ENCODE results near the gene SDCBP2. TPM values are rescaled to one million over a fixed set of nuclear protein-coding genes. Genes with fewer than 3 reads are reported as not detected.
A peak's percentile ranks its signal among the peaks of the same experiment; 100 is the strongest.

SDCBP2 gene
- total and polyA plus RNA-seq, 2 donors from 2014 or later, result 10.3 to 18.3 TPM

GRCh38 chr20:1266167-1266973 lies 62.6 kb downstream of the SDCBP2 start, which contains the start of gene SNPH:
Gene SNPH, plus strand, starts transcription at chr20:1266294. Its CDS starts 29,946 bp downstream, at chr20:1296240.
- intact Hi-C loops (cut with DNase I), result no loop called here

GRCh38 chr20:1265916-1266166 lies 63.1 kb downstream of the SDCBP2 start:
- Histone ChIP-seq H3K9me3 (ENCODE audit: control insufficient read depth in 2 of 3, insufficient read depth in 1 of 3, low read length in 3 of 3) (no peaks in the 10 kb centered on the region), H3K27ac (ENCODE audit: low read depth in 2 of 2, low read length in 2 of 2) (no peak overlapping the region), H3K9ac (ENCODE audit: low read length in 3 of 3) (peak overlapping the region in 1 of 3 donors; percentile 60), H3K36me3 (ENCODE audit: control insufficient read depth in 2 of 3, insufficient read depth in 3 of 3, low read length in 3 of 3) (no peaks in the 10 kb centered on the region), H3K27me3 (ENCODE audit: control insufficient read depth, insufficient read depth, low read length) (no peaks in the 10 kb centered on the region), H3K4me3 (ENCODE audit: low read length in 3 of 3) (peak overlapping the region; percentile 52 to 62 (median 61)), H3K4me1 (ENCODE audit: control insufficient read depth in 2 of 3, insufficient read depth in 2 of 3, low read depth in 1 of 3, low read length in 3 of 3) (peaks cover 0 to 9% (median 0%) of the 10 kb centered on the region in 3 donors)
- no peak for TF ChIP-seq CTCF (IDR thresholded peaks at IDR 0.05; ENCODE audit: borderline replicate concordance, extremely low read depth, insufficient read depth)
- intact Hi-C loops (cut with DNase I), result no loop called here
- FAIRE-seq (no peak), DNase-seq (no peak)

More at GRCh38 chr20:1266167-1266973, 62.6 kb downstream of the SDCBP2 start, which contains the start of gene SNPH:
- Histone ChIP-seq H3K36me3 (ENCODE audit: control insufficient read depth in 2 of 3, insufficient read depth in 3 of 3, low read length in 3 of 3) (no peaks in the 10 kb centered on the region), H3K9me3 (ENCODE audit: control insufficient read depth in 2 of 3, insufficient read depth in 1 of 3, low read length in 3 of 3) (no peaks in the 10 kb centered on the region), H3K27ac (ENCODE audit: low read depth in 2 of 2, low read length in 2 of 2) (no peak within 1 kb of the TSS), H3K27me3 (ENCODE audit: control insufficient read depth, insufficient read depth, low read length) (no peaks in the 10 kb centered on the region), H3K4me3 (ENCODE audit: low read length in 3 of 3) (peak within 1 kb of the TSS; percentile 52 to 62 (median 61)), H3K4me1 (ENCODE audit: control insufficient read depth in 2 of 3, insufficient read depth in 2 of 3, low read depth in 1 of 3, low read length in 3 of 3) (peaks cover 0 to 9% (median 0%) of the 10 kb centered on the region in 3 donors), H3K9ac (ENCODE audit: low read length in 3 of 3) (peak within 1 kb of the TSS in 1 of 3 donors; percentile 60)
- DNase-seq (peak; percentile 64 to 82 (median 78)), FAIRE-seq (no peak)
- no peak for TF ChIP-seq CTCF (IDR thresholded peaks at IDR 0.05; ENCODE audit: borderline replicate concordance, extremely low read depth, insufficient read depth)

- peak overlapping the region in 2 of 3 donors; percentile 52 to 62 for H3K4me3 ChIP-seq (ENCODE audit: low read length in 3 of 3)
- H3K36me3 ChIP-seq (ENCODE audit: control insufficient read depth in 2 of 3, insufficient read depth in 3 of 3, low read length in 3 of 3), result no peaks in the 10 kb centered on the region
- no peaks in the 10 kb centered on the region for H3K27me3 ChIP-seq (ENCODE audit: control insufficient read depth, insufficient read depth, low read length)
- no peaks in the 10 kb centered on the region for H3K9me3 ChIP-seq (ENCODE audit: control insufficient read depth in 2 of 3, insufficient read depth in 1 of 3, low read length in 3 of 3)
- DNase-seq (no peak), FAIRE-seq (no peak)
- H3K4me1 ChIP-seq (ENCODE audit: control insufficient read depth in 2 of 3, insufficient read depth in 2 of 3, low read depth in 1 of 3, low read length in 3 of 3), result peaks cover 0 to 9% (median 0%) of the 10 kb centered on the region in 3 donors
- TF ChIP-seq CTCF (IDR thresholded peaks at IDR 0.05; ENCODE audit: borderline replicate concordance, extremely low read depth, insufficient read depth), result no peak
- intact Hi-C loops (cut with DNase I), result no loop called here
- H3K27ac ChIP-seq (ENCODE audit: low read depth in 2 of 2, low read length in 2 of 2), result no peak overlapping the region
- H3K9ac ChIP-seq (ENCODE audit: low read length in 3 of 3), result peak overlapping the region in 1 of 3 donors; percentile 60
These were observed 63.6 kb downstream of the SDCBP2 start for GRCh38 chr20:1265226-1265915.

All from kidney (tissue), 14 donors.